Hepatocyte (in vitro differentiated cells): ENCODE measurements around the gene HUWE1.

Source experiments
- CTCF ChIP-seq: fragments of 200-600 bp; sonication (generic); IDR thresholded peaks from 2 replicates; pipeline ENCODE4 v1.5.1; 2016; ENCODE audit warnings: antibody characterized with exemption, mild to moderate bottlenecking; ENCODE audit not compliant: poor library complexity
- EZH2 ChIP-seq: fragments of 200-600 bp; sonication (generic); IDR thresholded peaks from 2 replicates; pipeline ENCODE4 v1.6.1; 2016; ENCODE audit warnings: antibody characterized with exemption, mild to moderate bottlenecking, borderline replicate concordance
- EZH2phosphoT487 ChIP-seq: fragments of 200-600 bp; sonication (generic); IDR thresholded peaks from one replicate; pipeline ENCODE4 v1.6.1; 2018; ENCODE audit warnings: antibody characterized with exemption, mild to moderate bottlenecking, low read depth, moderate library complexity; ENCODE audit not compliant: unreplicated experiment, severe bottlenecking

- TF ChIP-seq CTCF (no peak), EZH2phosphoT487 (no peak), EZH2 (no peak)
Measured at GRCh38 chrX:53547668-53548067, 138.9 kb downstream of the HUWE1 start.
